Uterus (tissue), 4 donors: ENCODE measurements around the gene RNF121. TPM values are rescaled to one million over a fixed set of nuclear protein-coding genes. Genes with fewer than 3 reads are reported as not detected.

Experiments
- DNase-seq, 2 donors: peaks; one replicate each; pipeline ENCODE4 v3.0.0-alpha.2; 2019 to 2020
- H3K27ac ChIP-seq, 2 donors: fragments of 200-600 bp; sonication (generic); 1 replicate in 1 of 2; 2 replicates in 1 of 2; pipeline ENCODE4 v1.5.1; 2016 to 2018
- H3K27me3 ChIP-seq, 2 donors: fragments of 200-600 bp; sonication (generic); one replicate each; pipeline ENCODE4 v1.5.1; 2018 to 2019; ENCODE audit warnings: control low read depth in 1 of 2
- H3K36me3 ChIP-seq, 2 donors: fragments of 200-600 bp; sonication (generic); one replicate each; pipeline ENCODE4 v1.5.1; 2019; ENCODE audit warnings: control low read depth in 1 of 2
- H3K4me1 ChIP-seq, 2 donors: fragments of 200-600 bp; sonication (generic); one replicate each; pipeline ENCODE4 v1.5.1; 2018 to 2019; ENCODE audit warnings: control low read depth in 1 of 2
- H3K4me3 ChIP-seq, 2 donors: fragments of 200-600 bp; sonication (generic); 1 replicate in 1 of 2; 2 replicates in 1 of 2; pipeline ENCODE4 v1.5.1; 2018 to 2019; ENCODE audit warnings: mild to moderate bottlenecking in 1 of 2
- H3K9me3 ChIP-seq, 2 donors: fragments of 200-600 bp; sonication (generic); one replicate each; pipeline ENCODE4 v1.5.1; 2019; ENCODE audit warnings: control low read depth in 1 of 2
- POLR2A ChIP-seq, 2 donors: fragments of 450-650 bp; IDR thresholded peaks; one replicate each; pipeline ENCODE4 v1.6.1; 2016; ENCODE audit warnings: antibody characterized with exemption in 2 of 2, mild to moderate bottlenecking in 1 of 2, moderate library complexity in 1 of 2
- intact Hi-C: fragments of 100-400 bp; cut with DNase I; formaldehyde crosslinking; loops from one replicate; pipeline ENCODE4 v1.15.1; 2023; ENCODE audit warnings: low total_unique reads
- total RNA-seq, 4 donors: library from RNA; depleted of rRNA in 3 of 4; stranded (reverse); fragments of >200 nt in 3 of 4; gene quantifications; one replicate each; pipeline versions ENCODE4 v1.1.0 to v1.2.4, GENCODE V29; 2014 to 2023
- TF ChIP-seq, protein P1 (sequence below), 4 experiments: fragments of 200-600 bp in 2 of 4; fragments of 450-650 bp in 2 of 4; sonication (generic) in 2 of 4; IDR thresholded peaks; one replicate each; pipeline ENCODE4 v1.5.1; 2016 to 2019; ENCODE audit warnings: antibody characterized with exemption in 4 of 4, mild to moderate bottlenecking in 2 of 4, moderate library complexity in 1 of 4
- donor health status: DM: yes; HTN: yes; CAD: no.

The RNF121 gene
- total RNA-seq, 4 donors from 2014 or later, result 3.8 to 56.2 (median 47.0) TPM

GRCh38 chr11:72036687-72037086 lies 107.8 kb downstream of the RNF121 start:
- no peak for TF ChIP-seq POLR2A (IDR thresholded peaks at IDR 0.05)
- TF ChIP-seq, protein P1, sequence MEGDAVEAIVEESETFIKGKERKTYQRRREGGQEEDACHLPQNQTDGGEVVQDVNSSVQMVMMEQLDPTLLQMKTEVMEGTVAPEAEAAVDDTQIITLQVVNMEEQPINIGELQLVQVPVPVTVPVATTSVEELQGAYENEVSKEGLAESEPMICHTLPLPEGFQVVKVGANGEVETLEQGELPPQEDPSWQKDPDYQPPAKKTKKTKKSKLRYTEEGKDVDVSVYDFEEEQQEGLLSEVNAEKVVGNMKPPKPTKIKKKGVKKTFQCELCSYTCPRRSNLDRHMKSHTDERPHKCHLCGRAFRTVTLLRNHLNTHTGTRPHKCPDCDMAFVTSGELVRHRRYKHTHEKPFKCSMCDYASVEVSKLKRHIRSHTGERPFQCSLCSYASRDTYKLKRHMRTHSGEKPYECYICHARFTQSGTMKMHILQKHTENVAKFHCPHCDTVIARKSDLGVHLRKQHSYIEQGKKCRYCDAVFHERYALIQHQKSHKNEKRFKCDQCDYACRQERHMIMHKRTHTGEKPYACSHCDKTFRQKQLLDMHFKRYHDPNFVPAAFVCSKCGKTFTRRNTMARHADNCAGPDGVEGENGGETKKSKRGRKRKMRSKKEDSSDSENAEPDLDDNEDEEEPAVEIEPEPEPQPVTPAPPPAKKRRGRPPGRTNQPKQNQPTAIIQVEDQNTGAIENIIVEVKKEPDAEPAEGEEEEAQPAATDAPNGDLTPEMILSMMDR (IDR thresholded peaks at IDR 0.05), result no peak
- DNase-seq, result no peak
- Histone ChIP-seq H3K9me3 (no peaks in the 10 kb centered on the region), H3K36me3 (no peaks in the 10 kb centered on the region), H3K4me1 (peaks cover 4 to 21% of the 10 kb centered on the region in 2 donors), H3K4me3 (no peak overlapping the region), H3K27me3 (no peaks in the 10 kb centered on the region), H3K27ac (peak overlapping the region; percentile 7 to 16)
- intact Hi-C loops, result no loop called here

DNA sequence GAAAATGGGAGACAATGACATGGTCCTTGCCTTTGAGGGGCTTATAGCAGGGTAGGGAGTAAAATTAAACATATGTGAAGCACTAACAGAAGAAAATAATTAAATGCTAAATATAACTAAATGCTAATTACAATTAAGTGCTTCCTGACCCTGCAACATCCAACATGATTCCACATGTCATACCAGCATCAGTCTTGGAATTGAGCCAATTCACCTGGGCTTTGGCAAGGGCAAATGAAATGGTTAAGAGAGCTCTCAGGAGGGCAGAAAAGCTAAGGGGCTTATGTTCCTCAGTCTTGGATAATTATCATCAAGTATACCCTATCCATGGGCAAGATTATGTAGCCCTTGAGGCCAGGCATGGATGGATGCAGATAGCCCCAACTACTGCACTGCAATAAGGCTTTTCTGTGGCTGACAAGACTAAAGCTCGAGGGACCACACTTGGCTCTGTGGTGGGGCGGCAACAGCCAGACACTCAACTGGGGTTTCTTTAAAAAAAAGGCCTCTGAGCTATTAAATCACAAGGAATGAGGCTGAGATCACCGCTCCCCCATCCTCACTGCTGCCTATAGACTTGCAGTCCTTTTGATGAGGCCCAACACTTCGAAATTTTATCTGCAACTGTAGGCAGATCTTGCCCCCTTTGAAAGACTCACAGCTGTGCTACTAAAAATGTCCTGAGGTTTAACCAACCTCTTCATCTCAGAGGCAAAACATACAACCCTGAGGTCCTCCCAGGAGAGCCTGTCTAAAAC lies 108.9 kb downstream of the RNF121 start:
- DNase-seq, result peak in 1 of 2 donors; percentile 32
- H3K27me3 ChIP-seq, result no peaks in the 10 kb centered on the region
- intact Hi-C loops, result no loop called here

GRCh38 chr11:72038491-72038890 lies 109.6 kb downstream of the RNF121 start:
- Histone ChIP-seq H3K4me1 (peaks cover 4 to 25% of the 10 kb centered on the region in 2 donors), H3K27ac (peak overlapping the region; percentile 95 to 96), H3K9me3 (no peaks in the 10 kb centered on the region), H3K27me3 (no peaks in the 10 kb centered on the region), H3K4me3 (peak overlapping the region; percentile 54 to 79), H3K36me3 (no peaks in the 10 kb centered on the region)
- DNase-seq, result peak; percentile 80 to 83
- intact Hi-C loops, result no loop called here
- peak; percentile 53 to 71 for TF ChIP-seq POLR2A (IDR thresholded peaks at IDR 0.05)
- TF ChIP-seq, protein P1 (IDR thresholded peaks at IDR 0.05), result no peak

More for the DNA sequence above, 108.9 kb downstream of the RNF121 start:
- Histone ChIP-seq H3K27ac (peak overlapping the region; percentile 95 to 96), H3K4me3 (peak overlapping the region; percentile 54 to 79), H3K4me1 (peaks cover 4 to 26% of the 10 kb centered on the region in 2 donors), H3K9me3 (no peaks in the 10 kb centered on the region), H3K36me3 (no peaks in the 10 kb centered on the region)
- TF ChIP-seq POLR2A (IDR thresholded peaks at IDR 0.05), result no peak
- TF ChIP-seq, protein P1 (IDR thresholded peaks at IDR 0.05), result no peak

GRCh38 chr11:72039031-72039855 lies 110.4 kb downstream of the RNF121 start:
- intact Hi-C loops, result no loop called here
- Histone ChIP-seq H3K27ac (peak overlapping the region; percentile 95 to 96), H3K36me3 (no peaks in the 10 kb centered on the region), H3K27me3 (no peaks in the 10 kb centered on the region), H3K4me3 (peak overlapping the region; percentile 54 to 79), H3K4me1 (peaks cover 4 to 23% of the 10 kb centered on the region in 2 donors), H3K9me3 (no peaks in the 10 kb centered on the region)
- TF ChIP-seq POLR2A (IDR thresholded peaks at IDR 0.05), result no peak
- TF ChIP-seq, protein P1 (IDR thresholded peaks at IDR 0.05), result no peak
- DNase-seq, result peak; percentile 34
